HG02870 (cell line): ENCODE results near the gene CDK11B.

Source experiments
- ATAC-seq: cut with Tn5 transposase; IDR thresholded peaks from one replicate; pipeline ENCODE4 v1.9.1; 2021; ENCODE audit warnings: mild to moderate bottlenecking, moderate library complexity; ENCODE audit not compliant: unreplicated experiment

The CDK11B gene

GRCh38 chr1:1628754-1629429, 29.9 kb downstream of the CDK11B start:
- no peak for ATAC-seq

- ATAC-seq, result no peak
Observed at GRCh38 chr1:1627829-1628753, 30.7 kb downstream of the CDK11B start.

- ATAC-seq, result no peak
Observed at GRCh38 chr1:1627261-1627828, 31.5 kb downstream of the CDK11B start.

GRCh38 chr1:1626207-1627141, 32.3 kb downstream of the CDK11B start:
- no peak for ATAC-seq

- no peak for ATAC-seq
Observed at GRCh38 chr1:1625824-1626206, 33.0 kb downstream of the CDK11B start.

- ATAC-seq, result no peak
Observed at GRCh38 chr1:1625404-1625775, 33.4 kb downstream of the CDK11B start.

GRCh38 chr1:1624443-1625403, 34.1 kb downstream of the CDK11B start:
- no peak for ATAC-seq

- no peak for ATAC-seq
Observed at GRCh38 chr1:1623631-1624442, 35.0 kb downstream of the CDK11B start.

GRCh38 chr1:1623181-1623630, 35.6 kb downstream of the CDK11B start:
- no peak for ATAC-seq

- ATAC-seq, result no peak
Observed at GRCh38 chr1:1622788-1623094, 36.1 kb downstream of the CDK11B start.

GRCh38 chr1:1622010-1622787, 36.6 kb downstream of the CDK11B start:
- ATAC-seq, result no peak

GRCh38 chr1:1621173-1622009, 37.4 kb downstream of the CDK11B start:
- ATAC-seq, result no peak

- ATAC-seq, result no peak
Observed at GRCh38 chr1:1620433-1621139, 38.2 kb downstream of the CDK11B start.

GRCh38 chr1:1619917-1620361, 38.9 kb downstream of the CDK11B start:
- no peak for ATAC-seq

GRCh38 chr1:1618396-1619068, 40.3 kb downstream of the CDK11B start:
- no peak for ATAC-seq

- no peak for ATAC-seq
Observed at GRCh38 chr1:1617925-1618324, 40.9 kb downstream of the CDK11B start.
